ENCODE data around the gene SLC38A8.

The SLC38A8 gene

DNA sequence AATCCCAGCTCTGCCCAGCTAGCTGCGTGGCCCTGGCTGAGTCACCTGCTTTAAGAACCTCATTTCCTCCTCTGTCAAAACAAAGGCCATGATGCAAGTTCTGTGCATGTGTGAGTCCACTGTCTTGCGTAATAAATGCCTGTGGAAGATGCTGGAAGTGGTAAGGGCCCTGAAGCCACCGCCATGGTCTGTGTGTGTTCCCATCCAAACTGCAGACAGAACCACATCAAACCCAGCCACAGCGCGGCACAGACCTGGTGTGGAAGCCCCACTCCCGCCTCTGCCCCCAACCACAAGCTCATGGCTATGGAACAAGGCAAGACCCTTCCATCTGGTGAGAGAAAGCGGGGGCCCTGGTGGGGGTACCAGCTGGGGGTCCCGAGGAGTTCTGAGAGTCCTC lies 48.5 kb downstream of the SLC38A8 start:
- DNase-seq, result no peak

DNA sequence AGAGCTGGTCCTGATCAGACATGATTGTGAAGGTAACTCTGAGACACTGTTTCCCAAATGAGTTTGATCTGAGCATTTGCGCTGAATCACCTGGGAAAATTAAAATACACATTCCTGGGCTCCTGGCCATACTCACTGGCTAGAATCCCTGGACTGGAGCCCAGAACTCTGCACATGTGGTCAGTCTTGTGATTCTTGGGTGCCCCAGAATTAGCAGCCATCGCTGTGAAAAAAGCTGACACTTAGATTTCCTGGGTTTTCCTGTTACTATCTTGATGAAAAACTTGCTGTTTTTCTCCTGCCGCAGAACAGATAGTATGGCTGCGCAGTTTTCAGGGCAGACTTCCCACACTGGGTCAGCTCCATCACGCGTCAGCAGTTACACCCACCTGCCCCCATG lies 50.0 kb downstream of the SLC38A8 start:
- no peak for DNase-seq

DNA sequence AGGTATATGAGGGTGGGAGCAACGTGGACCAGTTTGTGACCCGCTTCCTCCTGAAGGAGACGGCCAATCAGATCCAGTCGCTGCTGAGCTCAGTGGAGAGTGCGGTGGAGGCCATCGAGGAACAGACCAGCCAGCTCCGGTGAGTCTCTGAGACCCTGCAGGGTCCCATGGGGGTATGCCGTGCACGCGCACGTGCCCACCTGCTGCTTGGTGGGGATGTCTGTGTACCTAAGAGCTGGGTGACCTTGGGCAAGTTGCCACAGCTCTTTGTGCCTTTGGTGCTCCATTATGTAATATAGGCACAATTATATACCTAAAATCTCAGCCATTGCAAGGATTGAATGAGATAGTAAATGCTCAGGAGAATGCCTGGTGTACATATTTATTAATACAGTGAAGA lies 52.1 kb downstream of the SLC38A8 start:
- no peak for DNase-seq

DNA sequence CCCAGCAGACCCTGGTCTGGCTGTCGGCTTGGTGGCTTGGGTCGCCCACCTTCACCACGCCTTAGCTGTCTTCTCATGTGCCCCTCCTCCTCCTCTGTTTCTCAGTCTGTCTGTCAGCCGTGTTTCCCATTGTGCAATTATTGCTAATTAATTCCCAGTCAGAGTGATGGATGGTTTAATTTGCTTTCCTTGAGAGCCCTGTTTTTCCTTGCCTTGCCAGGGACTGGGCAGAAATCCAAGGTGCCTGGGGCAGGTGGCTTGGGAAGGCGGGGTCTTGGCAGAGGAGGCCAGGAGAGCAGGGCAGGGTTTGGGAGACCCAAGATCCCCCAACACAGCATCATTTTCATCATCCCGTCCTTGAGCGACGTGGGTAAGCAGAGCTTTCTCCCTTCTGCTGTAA lies 53.3 kb downstream of the SLC38A8 start:
- no peak for DNase-seq

DNA sequence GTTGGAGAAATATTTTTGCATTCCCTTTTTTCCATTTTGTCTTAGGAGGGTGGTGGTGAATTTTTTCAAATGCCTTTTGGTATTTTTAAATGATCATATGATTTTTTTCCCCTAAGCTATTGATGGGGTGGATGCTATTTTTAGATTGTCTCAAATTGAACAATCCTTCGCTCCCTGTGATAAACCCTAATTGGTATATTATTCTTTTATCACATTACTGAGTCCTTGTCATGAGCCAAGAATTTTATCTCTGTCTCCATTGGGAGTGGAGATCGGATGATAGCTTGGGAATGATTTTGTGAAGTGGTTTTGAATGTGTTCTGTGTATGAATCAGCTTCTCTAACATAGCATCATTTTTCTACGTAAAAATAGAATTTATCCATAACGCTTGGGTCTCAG lies 59.1 kb downstream of the SLC38A8 start:
- DNase-seq, result no peak

DNA sequence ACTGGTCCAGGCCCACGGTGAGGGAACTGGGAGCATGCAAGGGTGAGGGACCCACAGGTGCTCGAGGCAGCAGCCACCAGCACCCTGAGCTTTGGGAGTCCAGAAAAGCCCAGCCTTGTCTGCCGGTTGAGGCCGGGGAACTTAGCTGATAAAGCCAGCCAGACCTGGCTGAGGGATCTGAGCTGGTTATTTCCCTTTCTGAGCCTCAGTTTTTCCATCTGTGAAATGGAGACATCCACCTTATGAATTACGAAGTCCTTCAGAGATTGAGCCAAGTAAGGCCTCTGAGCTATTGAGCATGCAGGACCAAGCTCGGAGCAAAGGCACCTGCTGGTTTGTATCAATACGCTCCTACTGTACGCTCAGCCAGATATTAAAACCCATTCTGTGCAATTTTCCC lies 60.8 kb downstream of the SLC38A8 start:
- DNase-seq, result no peak

DNA sequence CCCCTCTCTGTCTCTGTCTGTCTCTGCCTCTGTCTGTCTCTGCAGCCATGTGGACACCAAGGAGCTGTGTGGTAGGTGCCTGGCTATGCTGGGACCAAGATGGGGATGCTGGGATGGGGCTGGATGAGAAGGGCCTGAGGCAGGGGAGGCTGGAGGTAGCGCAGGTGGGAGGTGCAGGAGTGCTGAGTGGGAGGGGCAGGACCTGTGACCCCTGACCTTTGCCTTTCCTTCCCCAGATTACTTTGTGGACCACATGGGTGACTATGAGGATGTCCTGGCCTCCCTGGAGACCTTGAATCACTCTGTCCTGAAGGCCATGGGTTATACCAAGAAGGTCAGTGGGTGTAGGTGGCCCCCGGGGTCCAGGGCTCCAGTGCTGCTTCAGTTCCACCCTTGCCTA lies 61.8 kb downstream of the SLC38A8 start:
- no peak for DNase-seq

DNA sequence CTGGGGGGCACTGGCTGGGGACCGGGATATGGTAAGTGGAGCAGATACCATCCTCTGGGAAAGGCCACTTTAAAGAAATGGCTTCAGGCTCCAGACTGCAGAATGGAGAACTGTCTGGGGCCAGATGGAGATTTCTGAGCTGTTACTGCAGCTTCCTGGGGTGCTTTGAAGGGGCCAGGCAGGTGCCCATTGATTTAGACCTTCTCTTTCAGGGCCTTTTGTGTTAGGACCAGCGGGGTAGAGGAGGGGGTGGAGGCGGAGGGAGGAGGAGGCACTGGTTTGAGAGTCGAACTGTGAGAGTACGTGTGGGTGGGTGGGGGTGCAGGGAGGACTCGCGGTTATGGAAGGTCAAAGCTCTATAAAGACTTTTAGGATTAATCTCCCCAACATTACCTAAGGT lies 63.2 kb downstream of the SLC38A8 start:
- DNase-seq, result no peak

DNA sequence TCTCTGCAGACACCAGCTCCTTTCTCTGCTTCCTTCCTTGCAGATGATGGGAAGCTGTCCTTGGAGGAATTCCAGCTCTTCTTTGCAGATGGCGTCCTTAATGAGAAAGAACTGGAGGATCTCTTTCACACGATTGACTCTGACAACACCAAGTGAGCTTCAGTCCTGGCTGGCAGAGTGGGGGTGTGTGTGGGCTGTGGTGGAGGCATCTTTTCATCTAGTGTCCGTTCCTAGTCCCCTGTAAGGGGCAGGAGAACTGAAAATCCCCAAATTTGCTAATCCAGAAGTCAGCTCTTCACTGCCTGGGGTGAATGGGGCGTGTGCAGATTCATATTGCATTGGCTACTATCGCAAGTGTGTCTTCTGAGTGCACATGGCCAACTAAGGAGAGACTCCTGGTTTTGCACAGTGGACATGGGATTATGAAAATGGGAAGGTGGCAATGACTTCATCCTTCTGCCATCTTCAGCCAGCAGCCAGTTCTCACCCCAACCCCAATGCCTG lies 64.1 kb downstream of the SLC38A8 start:
- DNase-seq, result no peak

DNA sequence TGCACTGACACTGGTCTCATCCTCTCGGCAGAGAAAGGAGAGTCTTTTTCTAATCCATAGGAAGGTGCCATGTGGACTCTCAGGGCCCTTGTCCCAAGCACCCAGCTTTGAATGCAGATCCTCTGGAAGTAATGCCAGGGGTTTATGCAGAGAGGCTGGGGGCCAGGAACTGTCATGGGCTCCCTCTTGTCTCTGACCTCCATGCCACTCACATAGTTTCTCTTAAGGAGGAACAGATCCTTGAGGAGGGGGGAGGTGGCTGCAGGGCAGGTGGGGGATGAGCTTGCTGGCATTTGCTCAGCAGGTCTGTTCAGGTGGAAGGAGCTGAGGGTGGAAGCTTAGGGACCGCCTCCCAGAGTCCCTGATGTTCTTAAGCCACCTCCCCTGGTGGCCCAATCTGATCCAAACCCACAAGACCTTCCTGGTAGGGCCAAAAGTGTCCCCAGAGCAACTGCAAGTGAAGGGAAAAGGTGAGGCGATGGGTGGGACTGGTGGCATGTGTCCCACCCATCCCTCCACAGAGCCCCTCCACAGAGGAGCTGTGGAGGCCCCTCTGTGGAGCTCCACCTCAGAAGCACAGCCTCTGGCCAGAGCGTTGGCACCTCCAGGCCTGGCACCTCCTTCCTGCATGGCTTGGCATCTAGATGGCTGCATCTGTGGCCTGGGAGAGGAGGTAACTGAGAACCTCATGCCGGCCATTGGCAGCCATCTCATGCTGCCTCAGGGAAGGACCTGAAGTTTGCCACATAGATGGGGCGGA lies 65.4 kb downstream of the SLC38A8 start:
- DNase-seq, result no peak

DNA sequence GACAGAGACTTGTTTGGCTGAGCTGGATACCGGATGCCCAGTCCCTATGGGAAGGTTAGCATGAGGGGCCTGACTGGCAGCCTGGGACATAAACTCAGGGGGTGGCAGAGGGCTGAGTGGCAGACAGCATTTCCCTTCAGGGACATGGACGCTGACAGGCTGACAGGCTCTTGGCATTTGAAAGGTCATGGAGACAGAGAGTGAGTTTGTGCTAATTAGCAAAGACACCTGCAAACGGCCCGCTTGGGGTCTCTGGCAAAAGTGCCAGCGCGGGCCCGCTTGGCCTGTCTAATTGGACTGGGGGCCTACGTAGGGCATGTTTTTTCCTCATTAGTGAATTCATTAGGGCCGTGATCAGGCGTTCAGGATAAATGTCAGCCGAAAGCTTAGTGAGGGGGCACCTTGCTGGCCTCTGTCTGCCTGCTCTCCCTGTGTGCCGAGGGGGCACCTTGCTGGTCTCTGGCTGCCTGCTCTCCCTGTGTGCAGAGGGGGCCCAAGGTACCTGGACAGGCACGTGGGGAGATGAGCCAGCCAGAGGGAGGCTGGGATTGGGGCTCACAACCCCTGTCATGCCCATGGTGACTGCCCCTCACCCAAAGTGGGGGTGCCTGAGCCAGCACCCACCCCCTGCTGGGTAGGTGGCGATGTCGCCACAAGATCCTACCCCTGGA lies 66.9 kb downstream of the SLC38A8 start:
- DNase-seq, result no peak

DNA sequence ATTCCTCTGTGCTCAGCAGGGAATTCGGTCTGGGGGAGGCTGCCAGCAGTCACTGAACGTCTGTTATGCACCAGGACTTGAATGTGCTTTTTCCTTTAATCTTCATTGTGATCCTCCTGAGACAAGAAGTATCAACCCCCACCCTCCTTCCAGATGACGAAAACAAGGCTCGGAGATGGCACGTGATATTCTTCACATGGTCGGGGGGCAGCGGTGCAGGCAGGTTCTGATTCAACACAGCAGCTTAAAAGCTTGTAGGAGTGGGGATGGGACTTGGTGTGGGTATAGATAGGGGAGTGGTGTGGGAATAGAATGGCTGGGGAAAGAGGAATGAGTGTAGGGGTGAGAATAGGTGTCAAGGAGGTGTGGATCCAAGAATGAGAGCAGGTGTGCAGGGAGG lies 68.1 kb downstream of the SLC38A8 start:
- DNase-seq, result no peak

DNA sequence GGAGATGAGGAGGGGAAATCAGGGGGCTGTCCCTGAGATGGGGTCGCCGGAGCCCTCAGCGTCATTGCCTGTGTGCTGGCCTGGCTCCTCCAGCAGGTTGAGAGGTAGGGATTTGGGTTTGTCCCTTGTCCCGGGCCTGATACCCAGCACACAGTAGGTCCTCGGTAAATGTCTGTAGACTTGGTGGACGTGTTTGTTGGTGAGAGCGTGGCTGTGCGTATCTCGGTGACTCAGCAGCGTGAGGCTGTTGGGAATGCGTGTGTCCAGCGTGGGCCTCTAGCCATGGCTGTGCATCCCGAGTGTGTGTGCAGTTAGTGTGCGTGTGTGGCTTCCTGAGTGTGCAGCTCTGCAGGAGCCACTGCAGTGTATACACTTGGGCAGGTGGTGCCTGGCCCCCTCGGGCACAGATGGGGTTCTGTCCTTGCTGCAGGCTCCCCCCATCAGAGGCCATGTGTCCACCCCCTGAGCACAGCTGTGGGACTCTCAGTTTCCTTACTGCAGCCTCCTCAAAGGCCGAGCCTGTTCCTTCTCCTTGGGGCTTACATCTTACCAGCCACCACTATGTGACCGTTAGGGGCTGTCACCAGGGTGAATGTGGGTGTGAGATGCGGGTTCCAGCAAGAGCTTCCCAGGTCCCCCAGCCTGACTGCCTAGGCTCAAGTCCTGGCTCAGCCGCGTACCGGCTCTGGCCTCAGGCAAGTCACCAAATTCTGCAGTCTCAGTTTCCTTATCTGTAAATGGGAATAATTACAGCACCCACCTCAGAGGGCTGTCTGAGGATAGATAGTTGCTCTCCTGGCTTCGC lies 68.8 kb downstream of the SLC38A8 start:
- no peak for DNase-seq

DNA sequence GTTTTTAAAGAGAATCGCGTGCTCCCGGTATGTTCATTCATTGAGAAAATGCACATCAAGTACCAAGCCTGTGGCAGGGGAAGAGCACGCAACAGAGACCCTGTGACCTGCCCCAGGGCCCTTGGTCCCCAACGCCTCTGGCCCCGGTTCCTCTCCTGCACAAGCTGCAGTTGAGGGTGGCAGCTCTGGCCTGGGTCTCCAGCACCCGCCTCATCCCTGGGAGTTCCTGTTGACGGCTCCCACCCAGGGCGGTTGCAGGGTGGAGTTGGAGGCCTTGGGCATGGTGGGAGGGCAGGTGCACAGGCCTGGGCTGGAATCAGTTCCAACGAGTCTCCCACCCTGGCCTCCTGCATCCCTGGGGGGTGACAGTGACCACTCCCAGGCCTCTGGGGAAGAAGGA lies 69.5 kb downstream of the SLC38A8 start:
- no peak for DNase-seq

DNA sequence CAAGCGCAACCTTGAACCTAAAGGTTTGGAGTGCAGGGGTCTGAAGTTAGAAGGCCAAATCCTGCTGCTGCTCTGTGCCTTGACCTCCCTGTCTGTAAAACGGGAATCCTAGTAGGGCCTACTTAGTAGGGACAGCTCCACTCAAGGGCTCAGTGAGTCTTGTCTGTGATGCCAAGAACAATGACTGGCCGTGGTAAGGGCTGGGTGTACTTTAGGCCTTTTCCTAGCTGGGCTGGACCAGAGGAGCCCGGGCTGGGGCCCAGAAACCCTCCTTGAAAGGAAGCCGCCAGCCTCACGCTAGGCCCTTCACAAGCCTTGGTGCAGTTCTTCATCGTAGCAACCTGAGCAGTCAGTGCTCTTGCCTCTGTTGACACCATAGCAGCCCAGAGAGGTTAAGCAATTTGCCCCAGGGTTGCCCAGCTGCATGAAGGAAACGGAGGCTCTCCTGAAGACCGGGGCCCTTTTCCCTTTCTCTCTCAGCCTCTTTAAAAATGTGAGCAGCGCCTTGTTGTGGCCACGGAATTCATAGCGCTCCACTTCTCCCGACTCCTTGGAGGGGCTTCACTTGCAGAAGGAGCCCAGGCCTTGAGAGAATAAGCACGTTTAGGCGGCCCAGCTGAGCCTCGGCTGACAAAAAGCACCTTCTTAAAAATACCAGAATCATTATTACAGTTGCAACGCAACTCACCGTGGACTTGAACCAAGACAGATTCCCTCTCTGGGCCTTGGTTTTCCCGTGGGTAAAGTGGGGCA lies 70.2 kb downstream of the SLC38A8 start:
- no peak for DNase-seq

DNA sequence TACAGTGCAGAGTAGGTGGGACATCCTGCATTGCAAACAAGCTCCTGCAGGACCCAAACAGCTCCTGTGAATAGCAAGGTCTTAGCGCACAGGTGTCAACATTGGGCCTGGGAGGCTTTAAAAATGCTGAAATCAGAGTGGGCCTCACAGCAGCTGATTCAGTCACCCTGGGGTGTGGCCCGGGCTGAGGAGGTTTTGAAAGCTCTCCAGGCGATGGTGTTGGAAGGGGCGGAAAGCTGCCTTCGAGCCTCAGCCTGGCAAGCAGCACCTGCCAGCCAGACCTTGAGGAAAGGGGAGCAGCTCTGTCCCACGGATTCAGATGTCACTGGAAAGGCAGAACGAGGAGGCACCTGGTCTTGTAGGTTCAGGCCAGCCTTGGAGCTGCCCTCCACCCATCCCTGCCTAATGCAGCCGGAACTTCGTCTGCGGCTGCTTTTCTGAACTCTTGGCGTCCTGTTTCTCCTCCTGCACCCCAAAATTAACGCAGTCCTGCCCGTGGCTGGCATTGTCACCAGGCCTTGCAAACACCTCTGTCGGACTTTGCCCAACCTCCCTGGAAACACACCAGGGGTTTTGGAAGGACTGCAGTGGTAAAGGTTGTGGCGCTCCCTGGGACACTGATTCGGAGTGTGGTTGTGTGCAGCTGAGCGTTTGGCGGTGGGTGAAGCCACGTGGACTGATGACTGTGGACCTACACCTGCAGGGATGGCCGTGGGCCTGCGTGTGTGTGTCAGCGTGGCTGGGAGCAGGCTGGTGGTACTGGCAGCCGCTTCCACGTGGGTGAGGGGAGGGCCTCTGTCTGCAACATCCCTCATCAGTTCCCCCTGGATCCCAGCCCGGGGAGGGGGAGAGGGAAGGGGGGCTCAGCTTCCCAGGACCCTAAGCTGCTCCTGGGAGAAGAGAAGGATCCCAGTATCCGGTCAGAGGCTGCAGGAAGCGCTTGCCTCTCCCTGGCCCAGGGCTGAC lies 71.1 kb downstream of the SLC38A8 start:
- DNase-seq, result no peak

DNA sequence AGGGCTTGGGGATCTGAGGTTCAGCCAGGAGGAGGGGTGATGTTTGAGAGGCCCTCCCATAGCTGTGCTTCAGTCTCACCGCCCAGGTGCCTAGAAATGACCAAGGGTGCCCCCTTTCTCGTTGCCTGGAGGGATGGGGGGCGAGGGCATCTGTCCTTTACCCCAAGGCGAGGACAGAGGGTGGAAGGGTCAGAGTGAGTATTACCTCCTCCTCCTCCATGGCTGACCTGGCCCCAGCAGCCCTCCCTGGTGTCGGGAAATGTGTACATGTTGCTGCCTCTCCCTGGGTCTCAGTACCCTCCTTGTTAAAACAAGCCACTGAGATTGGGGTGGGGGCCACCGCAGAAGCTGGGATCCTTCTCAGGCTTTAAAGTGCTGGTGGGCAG lies 72.2 kb downstream of the SLC38A8 start:
- no peak for DNase-seq

DNA sequence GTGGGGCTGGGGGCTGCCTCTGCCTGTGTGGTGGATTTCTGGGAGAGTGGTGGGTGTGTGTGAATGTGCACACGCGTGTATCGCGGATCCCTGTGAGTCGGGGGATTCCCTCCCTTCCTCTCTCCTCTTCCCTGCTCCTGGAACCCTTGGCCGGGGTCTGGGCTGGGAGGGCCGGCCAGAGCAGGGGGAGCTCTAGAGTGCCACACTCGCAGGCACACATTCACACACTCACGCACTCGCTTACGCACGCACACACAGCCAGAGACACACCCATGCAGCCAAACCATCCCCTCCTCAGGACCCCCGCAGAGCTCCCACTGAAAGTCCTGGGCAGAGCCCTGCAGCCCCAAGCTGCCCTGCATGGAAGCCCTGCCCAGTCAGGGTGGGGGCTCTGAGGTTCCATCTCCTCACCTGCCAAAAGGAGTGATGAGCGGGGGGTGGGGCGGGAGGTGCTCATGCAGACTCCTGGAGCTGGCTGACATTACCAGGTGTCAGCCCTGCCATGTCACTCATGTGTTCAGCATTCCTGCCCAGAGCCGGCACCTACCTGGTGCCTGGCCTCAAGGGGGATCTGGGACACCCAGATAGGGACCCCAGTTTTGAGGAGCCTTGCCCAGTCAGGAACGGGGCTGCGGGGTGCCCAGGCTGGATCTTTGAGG lies 72.7 kb downstream of the SLC38A8 start:
- DNase-seq, result no peak

DNA sequence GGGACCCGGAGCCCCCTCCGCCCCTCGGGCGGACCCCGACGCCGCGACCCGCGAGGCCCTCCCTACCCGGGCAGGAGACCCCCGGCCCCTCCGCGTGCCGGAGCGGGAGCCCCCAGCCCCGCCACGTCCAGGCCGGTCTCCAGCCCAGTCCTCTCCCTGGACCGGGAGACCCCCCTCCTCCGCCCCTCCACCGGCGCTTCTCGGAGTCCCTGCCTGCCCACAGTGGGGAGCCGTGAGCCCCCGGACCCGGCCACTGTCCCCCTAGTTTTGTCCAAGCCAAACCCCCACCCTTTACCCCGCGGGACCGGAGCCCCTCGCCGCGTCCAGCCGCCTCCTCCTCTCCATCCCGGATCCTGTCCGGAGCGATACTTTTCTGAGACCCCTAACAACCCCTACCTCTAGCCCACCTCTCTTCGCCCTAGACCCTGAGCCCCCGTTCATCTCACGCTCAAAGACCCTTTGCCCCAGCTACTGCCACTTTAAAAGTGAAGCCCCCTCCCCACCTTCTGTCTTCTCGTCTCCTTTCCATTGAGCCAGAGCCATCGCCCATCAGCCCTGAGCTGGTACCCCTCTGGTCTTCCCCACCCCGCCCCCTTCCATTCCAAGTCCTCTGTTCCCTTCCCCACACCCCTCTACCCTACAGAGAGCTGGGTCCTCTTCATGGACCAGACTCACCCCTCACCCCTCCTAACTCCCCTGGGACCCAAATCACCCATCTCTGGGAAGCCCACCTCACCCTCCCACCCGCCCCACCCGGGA lies 73.5 kb downstream of the SLC38A8 start:
- DNase-seq, result no peak

DNA sequence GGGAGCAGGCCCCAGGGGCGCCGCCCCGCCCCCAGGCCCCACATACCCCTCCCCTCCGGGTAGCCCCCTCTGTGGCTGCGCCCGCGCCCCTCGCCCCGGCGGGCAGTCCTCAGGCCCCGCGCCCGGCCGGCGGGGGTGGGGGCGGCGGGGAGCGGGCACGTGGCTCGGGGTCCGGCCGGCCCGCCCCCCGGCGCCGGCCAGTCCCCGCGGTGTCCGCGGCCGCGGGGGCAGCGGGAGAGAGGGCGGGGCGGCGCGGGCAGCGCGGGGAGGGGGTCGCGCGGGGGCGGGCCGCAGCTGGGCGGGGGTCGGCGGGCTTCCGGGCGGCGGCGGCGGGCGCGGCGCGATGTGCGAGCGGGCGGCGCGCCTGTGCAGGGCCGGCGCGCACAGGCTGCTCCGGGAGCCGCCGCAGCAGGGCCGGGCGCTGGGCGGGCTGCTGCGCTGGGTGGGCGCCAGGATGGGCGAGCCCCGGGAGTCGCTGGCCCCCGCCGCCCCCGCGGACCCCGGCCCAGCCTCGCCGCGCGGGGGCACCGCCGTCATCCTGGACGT lies 74.2 kb downstream of the SLC38A8 start:
- DNase-seq, result no peak

Measured in effector CD4-positive, alpha-beta T cell (primary cell).